Esophagus muscularis mucosa (tissue), 4 donors: ENCODE measurements around the gene NRIP3. TPM values are rescaled to one million over a fixed set of nuclear protein-coding genes. Genes with fewer than 3 reads are reported as not detected.

Experiments used
- DNase-seq: peaks from one replicate; pipeline ENCODE4 v3.0.0-alpha.2; 2017; ENCODE audit errors: extremely low spot score
- H3K27ac ChIP-seq, 4 donors: fragments of 200-600 bp; sonication (generic); replicated peaks in 1 of 4; 1 replicate in 3 of 4; 2 replicates in 1 of 4; pipeline ENCODE4 v1.5.1; 2016 to 2019; ENCODE audit warnings: mild to moderate bottlenecking in 1 of 4
- H3K27me3 ChIP-seq, 4 donors: fragments of 200-600 bp; sonication (generic); one replicate each; pipeline versions ENCODE4 v1.5.1 to v1.6.0; 2016 to 2019
- H3K36me3 ChIP-seq, 4 donors: fragments of 200-600 bp; sonication (generic); one replicate each; pipeline ENCODE4 v1.5.1; 2016 to 2019
- H3K4me1 ChIP-seq, 4 donors: fragments of 200-600 bp; sonication (generic); one replicate each; pipeline ENCODE4 v1.5.1; 2016 to 2019
- H3K4me3 ChIP-seq, 4 donors: fragments of 200-600 bp; sonication (generic); 1 replicate in 2 of 4; 2 replicates in 2 of 4; pipeline ENCODE4 v1.5.1; 2016 to 2019; ENCODE audit warnings: mild to moderate bottlenecking in 4 of 4, moderate library complexity in 1 of 4
- H3K9me3 ChIP-seq, 4 donors: fragments of 200-600 bp; sonication (generic); 1 replicate in 3 of 4; 2 replicates in 1 of 4; pipeline ENCODE4 v1.5.1; 2016 to 2019
- EP300 ChIP-seq: sonication (generic); formaldehyde crosslinking; IDR thresholded peaks from one replicate; pipeline ENCODE4 v1.6.1; 2017; ENCODE audit warnings: antibody characterized with exemption
- POLR2A ChIP-seq: fragments of 450-650 bp; IDR thresholded peaks from one replicate; pipeline ENCODE4 v1.6.1; 2017; ENCODE audit warnings: antibody characterized with exemption, moderate library complexity, mild to moderate bottlenecking, low read depth
- POLR2AphosphoS5 ChIP-seq, 2 donors: sonication (generic); formaldehyde crosslinking; IDR thresholded peaks; one replicate each; pipeline ENCODE4 v1.6.1; 2017; ENCODE audit warnings: antibody characterized with exemption in 2 of 2
- WGBS: methylation state at CpG from one replicate; pipeline ENCODE4 v1.1.5; 2018; 5-methylcytosine and 5-hydroxymethylcytosine counted together
- intact Hi-C: fragments of 100-400 bp; cut with DNase I; formaldehyde crosslinking; loops from one replicate; pipeline ENCODE4 v1.15.1; 2023
- total RNA-seq, 4 donors: library from RNA; depleted of rRNA; stranded (reverse); fragments of >200 nt; gene quantifications; one replicate each; pipeline versions ENCODE4 v1.1.0 to v1.2.1, GENCODE V29; 2016
- TF ChIP-seq, protein P1 (sequence below), 3 experiments: fragments of 200-600 bp in 2 of 3; fragments of 450-650 bp in 1 of 3; sonication (generic) in 2 of 3; IDR thresholded peaks; one replicate each; pipeline ENCODE4 v1.5.1; 2017 to 2019; ENCODE audit warnings: antibody characterized with exemption in 3 of 3, mild to moderate bottlenecking in 2 of 3, moderate library complexity in 1 of 3

The NRIP3 gene
- total RNA-seq, 4 donors from 2014 or later: 2.1 to 4.0 (median 3.5) TPM

- intact Hi-C loops: no loop called here
- H3K9me3 ChIP-seq: no peaks in the 10 kb centered on the region
Observed at GRCh38 chr11:9038541-9038940, 34.7 kb upstream of the NRIP3 start.

GRCh38 chr11:9037963-9038362 lies 34.2 kb upstream of the NRIP3 start:
- Histone ChIP-seq H3K27ac (no peak overlapping the region), H3K4me3 (no peak overlapping the region), H3K9me3 (no peaks in the 10 kb centered on the region), H3K27me3 (no peaks in the 10 kb centered on the region), H3K4me1 (no peaks in the 10 kb centered on the region), H3K36me3 (no peaks in the 10 kb centered on the region)
- intact Hi-C loops: no loop called here
- TF ChIP-seq POLR2AphosphoS5 (IDR thresholded peaks at IDR 0.05): no peak
- no peak for TF ChIP-seq POLR2A
- TF ChIP-seq, protein P1, sequence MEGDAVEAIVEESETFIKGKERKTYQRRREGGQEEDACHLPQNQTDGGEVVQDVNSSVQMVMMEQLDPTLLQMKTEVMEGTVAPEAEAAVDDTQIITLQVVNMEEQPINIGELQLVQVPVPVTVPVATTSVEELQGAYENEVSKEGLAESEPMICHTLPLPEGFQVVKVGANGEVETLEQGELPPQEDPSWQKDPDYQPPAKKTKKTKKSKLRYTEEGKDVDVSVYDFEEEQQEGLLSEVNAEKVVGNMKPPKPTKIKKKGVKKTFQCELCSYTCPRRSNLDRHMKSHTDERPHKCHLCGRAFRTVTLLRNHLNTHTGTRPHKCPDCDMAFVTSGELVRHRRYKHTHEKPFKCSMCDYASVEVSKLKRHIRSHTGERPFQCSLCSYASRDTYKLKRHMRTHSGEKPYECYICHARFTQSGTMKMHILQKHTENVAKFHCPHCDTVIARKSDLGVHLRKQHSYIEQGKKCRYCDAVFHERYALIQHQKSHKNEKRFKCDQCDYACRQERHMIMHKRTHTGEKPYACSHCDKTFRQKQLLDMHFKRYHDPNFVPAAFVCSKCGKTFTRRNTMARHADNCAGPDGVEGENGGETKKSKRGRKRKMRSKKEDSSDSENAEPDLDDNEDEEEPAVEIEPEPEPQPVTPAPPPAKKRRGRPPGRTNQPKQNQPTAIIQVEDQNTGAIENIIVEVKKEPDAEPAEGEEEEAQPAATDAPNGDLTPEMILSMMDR (IDR thresholded peaks at IDR 0.05): no peak
- no peak for TF ChIP-seq EP300
- no peak for DNase-seq
- WGBS: 88% methylated on average over 1 of the region's 1 CpG

More at GRCh38 chr11:9038541-9038940, 34.7 kb upstream of the NRIP3 start:
- Histone ChIP-seq H3K27me3 (no peaks in the 10 kb centered on the region), H3K36me3 (no peaks in the 10 kb centered on the region), H3K4me1 (no peaks in the 10 kb centered on the region), H3K27ac (no peak overlapping the region), H3K4me3 (no peak overlapping the region)
- 100% methylated on average over 3 of the region's 3 CpGs for whole genome bisulfite sequencing
- no peak for DNase-seq
- TF ChIP-seq POLR2AphosphoS5 (IDR thresholded peaks at IDR 0.05) (no peak), EP300 (no peak), POLR2A (no peak)
- TF ChIP-seq, protein P1 (IDR thresholded peaks at IDR 0.05): no peak

- TF ChIP-seq, protein P1 (IDR thresholded peaks at IDR 0.05): no peak
- TF ChIP-seq POLR2A: no peak
- TF ChIP-seq POLR2AphosphoS5 (IDR thresholded peaks at IDR 0.05): no peak
- TF ChIP-seq EP300: no peak
- 79% methylated on average over 6 of the region's 7 CpGs for WGBS
- H3K9me3 ChIP-seq: no peaks in the 10 kb centered on the region
Observed at GRCh38 chr11:9037046-9037780, 33.4 kb upstream of the NRIP3 start.

DNA sequence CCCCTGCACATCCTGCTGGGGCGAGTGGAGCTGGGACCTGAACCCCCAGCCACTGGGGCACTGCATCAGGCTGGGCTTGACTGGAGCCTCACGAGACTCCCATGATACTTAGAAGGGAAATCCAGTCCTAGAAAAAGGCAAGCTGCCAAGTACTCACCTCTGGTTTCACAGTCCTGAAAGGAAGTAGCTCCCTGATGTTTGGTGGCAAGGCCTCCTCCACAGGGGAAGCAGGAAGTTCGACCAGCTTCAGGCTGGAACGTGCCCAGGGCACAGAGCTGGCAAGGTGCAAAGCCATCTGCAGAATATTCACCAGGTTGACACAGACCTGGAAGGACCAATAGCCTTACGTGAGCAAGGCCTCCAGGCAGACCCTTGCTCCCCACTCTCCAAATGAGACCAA lies 26.8 kb upstream of the NRIP3 start:
- no peaks in the 10 kb centered on the region for H3K27me3 ChIP-seq
- H3K36me3 ChIP-seq: no peaks in the 10 kb centered on the region
- WGBS: 73% methylated on average over 4 of the region's 5 CpGs

More at GRCh38 chr11:9037046-9037780, 33.4 kb upstream of the NRIP3 start:
- intact Hi-C loops: no loop called here
- H3K36me3 ChIP-seq: no peaks in the 10 kb centered on the region
- DNase-seq: no peak
- no peak overlapping the region for H3K27ac ChIP-seq
- no peaks in the 10 kb centered on the region for H3K4me1 ChIP-seq
- H3K4me3 ChIP-seq: no peak overlapping the region
- H3K27me3 ChIP-seq: no peaks in the 10 kb centered on the region

More for the DNA sequence above, 26.8 kb upstream of the NRIP3 start:
- Histone ChIP-seq H3K27ac (no peak overlapping the region), H3K4me3 (no peak overlapping the region), H3K4me1 (peaks cover 0 to 4% (median 0%) of the 10 kb centered on the region in 4 donors), H3K9me3 (no peaks in the 10 kb centered on the region)
- intact Hi-C loops: no loop called here
- no peak for DNase-seq
- no peak for TF ChIP-seq POLR2AphosphoS5 (IDR thresholded peaks at IDR 0.05)
- no peak for TF ChIP-seq POLR2A
- TF ChIP-seq, protein P1 (IDR thresholded peaks at IDR 0.05): no peak
- no peak for TF ChIP-seq EP300
